ENCODE results near the gene MIER3. TPM values are rescaled to one million over a fixed set of nuclear protein-coding genes. Genes with fewer than 3 reads are reported as not detected.

MIER3 gene
- polyA plus RNA-seq, 1 donor: 43.8 TPM

DNA sequence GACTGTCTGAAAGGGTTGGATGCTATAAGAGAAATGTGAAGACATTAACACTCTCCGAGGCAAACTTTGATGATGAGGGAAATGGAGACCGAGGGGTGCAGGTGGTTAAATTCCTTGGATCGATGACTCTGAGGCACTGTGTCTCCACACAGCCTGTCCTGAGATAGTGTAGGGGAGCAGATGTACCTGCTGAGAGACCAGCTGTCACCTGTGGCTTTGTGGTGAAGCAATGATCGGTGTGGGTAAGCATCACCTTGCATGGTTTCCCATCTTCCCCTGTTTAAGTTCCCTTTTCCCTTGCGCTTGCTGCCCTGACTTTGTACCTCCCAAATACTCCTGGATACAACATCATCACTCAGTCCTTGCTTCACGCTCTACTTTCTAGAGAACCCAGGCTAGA, 9.8 kb upstream of the MIER3 start:
- DNase-seq: no peak

GRCh38 chr5:56959326-56959725, 7.4 kb upstream of the MIER3 start:
- no peak for DNase-seq

- DNase-seq: no peak
These were observed 6.7 kb upstream of the MIER3 start for GRCh38 chr5:56958595-56958994.

GRCh38 chr5:56954262-56954661, 2.3 kb upstream of the MIER3 start:
- no peak for DNase-seq

DNA sequence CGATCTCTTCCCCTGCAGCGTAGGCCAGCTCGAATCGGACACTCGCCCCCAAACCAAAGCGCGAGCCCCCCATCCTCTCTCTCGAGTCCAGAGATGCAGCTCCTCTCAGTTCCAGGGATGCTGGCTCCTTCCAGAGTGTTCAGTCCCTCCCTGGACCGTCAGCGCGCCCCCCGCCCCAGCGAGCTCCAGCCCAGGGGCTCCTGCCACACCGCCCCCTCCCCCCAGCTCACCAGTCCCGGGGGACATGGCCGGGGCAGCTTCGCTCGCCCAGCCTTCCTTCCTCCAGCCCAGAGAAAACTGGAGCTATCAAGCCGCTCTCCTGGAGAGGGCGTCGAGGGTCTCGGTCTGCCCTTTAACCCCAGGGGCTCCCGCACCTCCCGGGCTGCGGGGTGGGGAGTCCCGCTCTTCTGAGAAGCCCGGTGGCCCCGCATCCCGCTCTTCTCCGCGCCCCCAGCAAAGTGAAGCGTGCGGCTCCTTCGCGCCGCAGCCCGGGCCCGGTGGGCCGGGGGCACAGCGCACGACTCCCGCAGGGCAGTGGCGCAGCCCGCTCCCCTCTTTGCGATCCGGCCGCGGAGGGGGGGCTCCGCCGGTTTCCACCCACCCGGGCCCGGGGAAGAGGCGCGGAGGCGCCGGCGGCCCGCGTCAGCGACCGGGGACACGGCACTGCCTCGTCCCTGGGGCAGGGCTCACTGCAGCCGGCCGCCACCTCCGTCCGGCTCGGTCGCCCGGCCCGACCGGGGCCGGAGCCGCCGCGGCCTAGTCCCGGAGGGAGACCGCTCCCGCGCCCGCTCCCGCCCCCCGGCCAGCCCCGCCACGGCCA, 587 bp downstream of the MIER3 start:
- DNase-seq: peak; percentile 39

DNA sequence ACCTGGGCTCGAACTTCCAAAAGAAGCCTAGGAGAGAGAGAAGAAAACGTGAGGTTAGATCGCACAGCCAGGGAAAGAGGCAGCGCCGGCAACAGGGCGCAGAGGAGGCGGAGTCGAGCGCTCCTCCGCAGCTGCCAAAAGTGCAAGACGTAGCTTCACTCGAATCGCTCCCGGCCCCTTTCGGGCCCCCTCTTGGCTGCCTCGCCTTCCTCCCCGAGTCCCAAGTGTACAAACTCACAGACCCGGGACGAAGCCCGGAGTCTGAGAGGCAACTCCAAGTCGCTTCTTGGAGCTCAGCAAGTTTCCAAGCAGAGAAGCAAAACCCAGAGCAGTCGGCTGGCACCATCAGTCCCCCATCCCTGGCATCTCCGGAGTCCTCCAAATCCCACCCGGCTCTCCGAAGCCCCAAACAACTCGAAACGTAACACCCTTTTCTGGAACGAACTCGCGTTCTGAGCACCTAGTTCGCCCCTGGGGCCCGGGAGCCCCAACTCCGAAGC, 1.2 kb downstream of the MIER3 start:
- peak; percentile 71 for DNase-seq

DNA sequence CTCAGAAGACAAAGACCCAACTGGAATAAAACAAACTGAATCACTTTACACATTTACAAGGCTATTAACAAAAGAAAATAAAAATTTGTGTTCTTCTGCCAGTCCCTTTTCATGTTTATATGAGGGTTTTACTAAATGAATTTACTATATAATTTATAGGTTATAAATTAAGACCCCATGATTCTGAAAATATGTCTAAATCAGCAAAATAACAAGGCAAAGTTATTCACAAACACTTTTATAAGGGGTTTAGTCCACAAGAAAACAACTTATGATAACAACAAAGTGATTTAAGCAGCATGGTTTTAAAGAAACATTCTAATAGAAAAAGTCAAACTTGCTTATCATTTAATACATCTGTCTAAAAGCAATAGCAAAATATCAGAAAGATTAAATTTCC, 4.9 kb downstream of the MIER3 start:
- no peak for DNase-seq

GRCh38 chr5:56941981-56942380, 9.9 kb downstream of the MIER3 start:
- no peak for DNase-seq

DNA sequence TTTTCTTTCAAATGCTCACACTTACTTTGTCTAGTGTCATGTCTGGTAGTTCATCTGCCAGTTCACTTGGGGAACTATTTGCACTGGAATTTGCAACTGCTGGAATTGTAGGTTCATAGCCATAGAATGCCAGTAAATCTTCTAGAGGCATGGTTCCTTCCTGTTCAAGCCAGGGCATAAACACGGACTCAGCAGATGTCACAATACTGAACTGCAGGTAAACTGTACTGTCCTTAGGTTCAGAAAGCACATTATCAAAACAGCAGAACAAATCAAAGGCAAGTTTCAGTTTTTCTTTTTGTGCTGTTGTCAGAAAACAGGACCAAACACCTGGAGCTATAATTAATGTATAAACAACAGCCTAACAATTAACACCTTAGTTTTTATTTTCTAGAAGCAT, 13.1 kb downstream of the MIER3 start:
- DNase-seq: no peak

DNA sequence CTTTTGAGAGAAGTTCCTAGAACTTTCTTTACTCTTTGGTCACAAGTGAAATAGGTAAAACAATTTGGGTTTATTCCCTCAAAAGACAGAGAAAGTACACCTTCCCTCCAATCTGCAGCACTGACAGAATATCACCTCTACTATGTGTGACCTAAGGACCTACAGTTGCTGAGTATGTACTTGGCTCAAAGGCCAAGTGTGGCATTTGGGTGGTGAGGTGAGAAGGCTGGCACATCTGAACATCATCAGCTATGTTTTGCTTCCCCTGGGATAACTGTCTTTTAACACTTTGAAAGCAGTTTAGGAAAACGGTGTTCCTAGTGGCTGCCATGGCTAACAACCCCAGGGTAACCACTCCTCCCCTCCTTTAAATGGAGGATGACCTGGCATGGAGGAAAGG, 17.6 kb downstream of the MIER3 start:
- no peak for DNase-seq

- no peak for DNase-seq
These were observed 29.0 kb downstream of the MIER3 start for GRCh38 chr5:56922922-56923321.

DNA sequence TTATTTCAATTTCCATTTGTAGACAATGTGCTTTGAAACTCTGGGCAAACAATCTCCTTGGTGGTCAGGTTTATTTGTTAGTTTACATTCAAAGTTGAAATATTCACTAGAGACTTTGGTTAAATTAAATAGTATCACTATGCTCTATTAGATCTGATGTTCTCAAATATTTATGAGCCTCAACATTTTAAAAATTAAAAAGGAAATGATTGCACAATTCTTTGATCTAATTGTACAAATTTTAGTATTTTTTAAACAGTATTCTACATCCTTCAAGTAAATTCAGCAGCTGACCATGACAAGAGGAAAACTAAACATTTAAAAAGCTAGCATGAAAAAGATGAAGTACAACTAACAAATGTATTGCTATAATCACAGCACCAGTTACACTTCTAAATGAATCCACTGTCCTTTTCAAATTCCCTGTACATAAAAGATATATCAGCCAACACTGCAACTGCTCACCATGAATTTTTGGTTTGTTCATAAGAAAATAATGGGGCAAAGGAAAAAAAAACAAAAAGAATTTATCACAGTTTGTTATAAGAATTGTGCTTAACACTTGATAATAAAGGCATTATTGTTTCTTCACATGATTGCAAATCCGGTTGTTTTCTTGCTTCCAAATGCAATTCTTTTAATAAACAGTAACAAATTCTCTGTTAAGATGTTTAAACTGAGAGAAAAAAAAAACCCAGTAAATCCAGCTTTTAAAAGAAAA, 31.8 kb downstream of the MIER3 start:
- no peak for DNase-seq

GRCh38 chr5:56918054-56918453, 33.9 kb downstream of the MIER3 start:
- no peak for DNase-seq

DNA sequence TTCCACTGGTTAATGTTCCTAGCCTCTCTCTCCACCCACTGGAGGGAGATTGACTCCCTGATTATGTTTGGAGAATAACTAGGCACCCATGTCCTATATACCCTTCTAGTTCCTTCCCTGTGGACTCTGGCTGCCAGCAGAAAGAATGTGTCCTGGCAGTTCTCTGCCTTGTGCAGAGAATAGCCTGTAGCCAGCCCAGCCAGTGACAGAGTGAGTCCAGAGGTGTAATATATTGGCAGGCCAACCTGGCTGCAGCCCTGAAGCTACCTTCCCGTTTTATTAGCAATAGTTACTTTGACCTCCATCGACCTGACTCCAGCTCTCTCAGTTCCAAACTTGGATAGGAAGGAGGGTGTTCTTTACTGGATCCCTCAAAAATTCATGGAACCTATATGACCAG, 34.4 kb downstream of the MIER3 start:
- no peak for DNase-seq

GRCh38 chr5:56914678-56915077, 37.2 kb downstream of the MIER3 start:
- DNase-seq: no peak

- DNase-seq: no peak
These were observed 38.2 kb downstream of the MIER3 start for GRCh38 chr5:56913766-56914165.

DNA sequence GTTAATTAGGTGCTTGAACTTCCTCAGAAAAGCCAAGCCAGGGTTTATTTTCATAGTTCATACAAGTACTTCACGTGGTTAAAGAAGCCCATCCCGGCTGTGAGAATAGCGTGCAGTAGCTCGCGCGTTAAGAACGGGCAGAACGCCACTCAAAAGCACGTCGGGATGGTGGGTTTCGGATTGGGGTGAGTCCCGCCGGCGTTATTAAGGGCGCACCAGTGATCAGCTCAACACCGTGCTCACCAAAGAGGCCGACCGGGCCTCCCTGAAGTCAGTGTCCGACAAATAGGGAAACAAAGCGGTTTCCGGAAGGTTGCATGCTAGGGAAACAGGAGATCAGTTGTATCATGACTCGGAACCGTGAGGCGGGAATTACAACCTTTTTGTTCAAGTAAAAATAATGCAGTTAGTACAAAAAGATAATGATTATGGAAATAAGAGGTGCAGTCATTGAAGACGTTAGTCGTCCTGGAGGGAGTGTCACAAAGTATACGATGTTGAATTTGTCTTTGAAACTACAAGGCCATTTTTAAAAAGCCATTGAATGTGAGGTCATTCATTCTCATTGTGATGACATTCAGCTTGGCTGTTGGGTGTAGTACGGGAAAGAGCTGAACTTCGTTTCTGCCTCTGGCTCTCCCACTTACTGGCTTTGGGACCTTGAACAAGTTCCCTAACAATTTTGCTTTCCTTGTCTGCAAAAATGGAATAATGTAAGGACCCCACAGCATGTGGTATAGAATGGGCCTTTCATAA, 41.5 kb downstream of the MIER3 start:
- peak; percentile 41 for DNase-seq

GRCh38 chr5:56909294-56910209, 42.4 kb downstream of the MIER3 start, which contains the start of gene SETD9:
SETD9 (plus strand) TSS chr5:56909596; CDS start chr5:56909646, 50 bp downstream.
- peak; percentile 98 for DNase-seq

DNA sequence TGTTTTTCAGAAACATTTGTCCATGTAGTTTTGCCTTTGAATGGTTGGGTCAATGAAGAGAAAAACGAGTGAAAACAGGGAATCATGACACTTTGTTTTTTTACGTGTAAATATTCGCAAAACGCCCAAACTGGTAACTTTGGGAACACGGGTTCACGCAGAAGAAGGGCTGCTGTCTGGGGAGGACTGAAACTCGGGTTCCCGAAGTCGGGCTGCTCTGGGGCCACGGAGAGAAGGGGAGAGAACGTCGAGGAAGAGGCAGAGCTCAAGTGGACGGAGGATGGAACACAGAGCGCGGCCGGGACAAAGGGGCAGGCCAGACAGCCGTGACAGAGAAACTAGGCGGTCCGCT, 43.0 kb downstream of the MIER3 start:
- no peak for DNase-seq

DNA sequence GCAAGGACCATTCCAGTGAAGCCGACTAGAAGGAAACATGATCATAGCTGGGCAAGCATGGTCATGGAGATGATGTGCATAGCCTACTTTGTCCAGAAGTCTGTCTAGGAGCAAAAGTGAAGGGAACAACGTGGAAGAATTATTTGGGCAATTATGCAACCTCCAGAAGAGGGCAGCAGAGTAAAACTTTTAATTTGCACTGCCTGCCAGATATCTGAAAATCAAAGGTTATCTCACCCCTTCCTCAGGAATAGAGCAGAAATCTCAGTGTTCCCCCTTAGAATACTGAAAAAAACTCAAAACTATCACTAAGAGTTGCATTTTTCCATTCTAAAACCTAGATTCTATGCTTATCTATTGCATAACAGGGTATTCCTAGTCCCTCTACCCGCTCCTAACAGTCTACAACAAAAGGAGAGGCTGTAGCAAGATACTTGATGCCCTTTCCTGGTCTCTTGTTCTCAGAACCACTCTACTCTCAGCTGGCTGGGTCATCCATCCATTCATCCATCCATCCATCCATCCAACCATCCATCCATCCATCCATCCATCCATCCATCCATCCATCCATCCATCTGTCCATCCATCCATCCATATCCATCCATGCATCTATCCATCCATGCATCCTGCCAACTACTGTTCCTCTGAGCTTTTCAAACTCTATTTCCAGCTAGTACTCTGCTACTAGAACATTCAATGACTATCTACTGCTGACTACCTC, 50.9 kb downstream of the MIER3 start:
- DNase-seq: peak; percentile 45

GRCh38 chr5:56900395-56900794, 51.5 kb downstream of the MIER3 start:
- no peak for DNase-seq
